Mesodermal cell (in vitro differentiated cells): Measurements from ENCODE around the gene ITGA8.

Source experiments
- H3K27ac ChIP-seq: 2 replicates; pipeline ENCODE4 v1.7.0; 2013; ENCODE audit warnings: mild to moderate bottlenecking, low read depth, low read length, moderate library complexity; ENCODE audit not compliant: severe bottlenecking
- H3K36me3 ChIP-seq: 2 replicates; pipeline ENCODE4 v1.7.1; 2013; ENCODE audit warnings: mild to moderate bottlenecking, low read length, moderate library complexity; ENCODE audit not compliant: control insufficient read depth, insufficient read depth
- H3K4me1 ChIP-seq: one replicate; pipeline ENCODE4 v1.7.1; 2013; ENCODE audit warnings: mild to moderate bottlenecking, low read length; ENCODE audit not compliant: insufficient read depth, control insufficient read depth, poor library complexity, severe bottlenecking
- H3K4me3 ChIP-seq: 2 replicates; pipeline ENCODE4 v1.7.0; 2013; ENCODE audit warnings: low read length, control low read depth, mild to moderate bottlenecking; ENCODE audit not compliant: insufficient read depth, poor library complexity, severe bottlenecking; ENCODE audit errors: extremely low read depth
- H3K9me3 ChIP-seq: 2 replicates; pipeline ENCODE4 v1.7.1; 2013; ENCODE audit warnings: mild to moderate bottlenecking, low read length, moderate library complexity; ENCODE audit not compliant: control insufficient read depth
- WGBS, 2 experiments: methylation state at CpG; one replicate each; pipeline ENCODE4 v1.1.5; 2013; ENCODE audit warnings: missing lambda C conversion rate in 2 of 2; ENCODE audit not compliant: insufficient coverage in 2 of 2; 5-methylcytosine and 5-hydroxymethylcytosine counted together

The ITGA8 gene

GRCh38 chr10:15620337-15620736 is 99.4 kb downstream of the ITGA8 start:
- 90% methylated on average over 2 to 3 of the region's 5 CpGs for WGBS, 2 experiments

GRCh38 chr10:15609246-15609645 is 110.5 kb downstream of the ITGA8 start:
- Histone ChIP-seq H3K36me3 (no peaks in the 10 kb centered on the region), H3K4me3 (no peak overlapping the region), H3K27ac (no peak overlapping the region), H3K9me3 (no peaks in the 10 kb centered on the region), H3K4me1 (no peaks in the 10 kb centered on the region)
- no CpG with 5 or more reads among the region's 2 CpGs for WGBS, 2 experiments

More at GRCh38 chr10:15620337-15620736, 99.4 kb downstream of the ITGA8 start:
- Histone ChIP-seq H3K4me1 (no peaks in the 10 kb centered on the region), H3K9me3 (no peaks in the 10 kb centered on the region), H3K4me3 (no peak overlapping the region), H3K27ac (no peak overlapping the region), H3K36me3 (no peaks in the 10 kb centered on the region)

GRCh38 chr10:15606377-15606776 is 113.3 kb downstream of the ITGA8 start:
- WGBS, 2 experiments = 90 to 100% methylated on average over 2 of the region's 4 CpGs
- Histone ChIP-seq H3K27ac (no peak overlapping the region), H3K36me3 (no peaks in the 10 kb centered on the region), H3K4me1 (no peaks in the 10 kb centered on the region), H3K9me3 (no peaks in the 10 kb centered on the region), H3K4me3 (no peak overlapping the region)

- H3K9me3 ChIP-seq = no peaks in the 10 kb centered on the region
- no peak overlapping the region for H3K27ac ChIP-seq
- H3K36me3 ChIP-seq = no peaks in the 10 kb centered on the region
- no peak overlapping the region for H3K4me3 ChIP-seq
- no peaks in the 10 kb centered on the region for H3K4me1 ChIP-seq
- 96% methylated on average over 5 of the region's 6 CpGs for WGBS, 2 experiments
Measured at GRCh38 chr10:15605740-15606369, 113.9 kb downstream of the ITGA8 start.

GRCh38 chr10:15603446-15604011 is 116.2 kb downstream of the ITGA8 start:
- no peaks in the 10 kb centered on the region for H3K9me3 ChIP-seq
- H3K4me3 ChIP-seq = no peak overlapping the region
- H3K4me1 ChIP-seq = no peaks in the 10 kb centered on the region
- H3K36me3 ChIP-seq = no peaks in the 10 kb centered on the region
- whole genome bisulfite sequencing, 2 experiments = 100% methylated on average over 1 of the region's 3 CpGs
- H3K27ac ChIP-seq = peak overlapping the region; percentile 58

GRCh38 chr10:15601819-15602218 is 117.9 kb downstream of the ITGA8 start:
- Histone ChIP-seq H3K4me3 (no peak overlapping the region), H3K4me1 (no peaks in the 10 kb centered on the region), H3K36me3 (no peaks in the 10 kb centered on the region), H3K9me3 (no peaks in the 10 kb centered on the region), H3K27ac (peak overlapping the region; percentile 12)
- WGBS, 2 experiments = no CpG with 5 or more reads among the region's 1 CpG

- Histone ChIP-seq H3K9me3 (no peaks in the 10 kb centered on the region), H3K4me3 (no peak overlapping the region), H3K4me1 (no peaks in the 10 kb centered on the region), H3K27ac (no peak overlapping the region), H3K36me3 (no peaks in the 10 kb centered on the region)
Measured at GRCh38 chr10:15595260-15595659, 124.5 kb downstream of the ITGA8 start.

- 60 to 89% methylated on average over 1 to 3 of the region's 4 CpGs for WGBS, 2 experiments
- Histone ChIP-seq H3K4me3 (no peak overlapping the region), H3K9me3 (no peaks in the 10 kb centered on the region), H3K36me3 (no peaks in the 10 kb centered on the region), H3K27ac (no peak overlapping the region), H3K4me1 (peaks cover 4% of the 10 kb centered on the region)
Measured at GRCh38 chr10:15591937-15592336, 127.8 kb downstream of the ITGA8 start.

GRCh38 chr10:15591431-15591830 is 128.3 kb downstream of the ITGA8 start:
- Histone ChIP-seq H3K27ac (no peak overlapping the region), H3K4me1 (peaks cover 4% of the 10 kb centered on the region), H3K4me3 (no peak overlapping the region), H3K36me3 (no peaks in the 10 kb centered on the region), H3K9me3 (no peaks in the 10 kb centered on the region)
- WGBS, 2 experiments = 100% methylated on average over 1 of the region's 2 CpGs

- no peak overlapping the region for H3K4me3 ChIP-seq
- H3K4me1 ChIP-seq = peaks cover 4% of the 10 kb centered on the region
- no peaks in the 10 kb centered on the region for H3K9me3 ChIP-seq
- peak overlapping the region; percentile 91 for H3K27ac ChIP-seq
- H3K36me3 ChIP-seq = no peaks in the 10 kb centered on the region
- WGBS, 2 experiments = 80 to 100% methylated on average over 1 to 3 of the region's 9 CpGs
Measured at GRCh38 chr10:15588635-15589508, 130.8 kb downstream of the ITGA8 start.

GRCh38 chr10:15588151-15588550 is 131.6 kb downstream of the ITGA8 start:
- Histone ChIP-seq H3K9me3 (no peaks in the 10 kb centered on the region), H3K4me3 (no peak overlapping the region), H3K36me3 (no peaks in the 10 kb centered on the region), H3K4me1 (peaks cover 4% of the 10 kb centered on the region), H3K27ac (peak overlapping the region; percentile 91)
- 97 to 100% methylated on average over 2 to 3 of the region's 5 CpGs for WGBS, 2 experiments
